T-helper 17 cell (primary cell): ENCODE measurements around the gene GYPE. TPM values are rescaled to one million over a fixed set of nuclear protein-coding genes. Genes with fewer than 3 reads are reported as not detected.
"Not testable (repeated sequence)": the region's sequence is repeated elsewhere in the genome, so short reads cannot be mapped to it uniquely, and the experiment has no call there.

Experiments used
- ATAC-seq: fragments of 150-1000 bp; cut with Tn5 transposase; 2 replicates; pipeline ENCODE4 v1.10.0; 2021; ENCODE audit warnings: mild to moderate bottlenecking, moderate library complexity
- DNase-seq, 3 donors: peaks; one replicate each; pipeline versions ENCODE4 v3.0.0 to v3.0.0-alpha.2; 2020 to 2021
- H3K9me3 ChIP-seq: one replicate; pipeline ENCODE4 v1.7.0; 2013; ENCODE audit warnings: low read length, mild to moderate bottlenecking; ENCODE audit not compliant: control insufficient read depth, poor library complexity, severe bottlenecking
- H3K27ac Mint-ChIP-seq: one replicate; pipeline ENCODE4 v1.8.0; 2022; ENCODE audit warnings: mild to moderate bottlenecking, moderate library complexity, mixed read lengths
- H3K27me3 Mint-ChIP-seq: one replicate; pipeline ENCODE4 v1.8.0; 2022; ENCODE audit warnings: mixed read lengths
- H3K36me3 Mint-ChIP-seq: one replicate; pipeline ENCODE4 v1.8.0; 2022; ENCODE audit warnings: low read depth, mixed read lengths
- H3K4me1 Mint-ChIP-seq: one replicate; pipeline ENCODE4 v1.8.0; 2022; ENCODE audit warnings: mild to moderate bottlenecking, mixed read lengths
- H3K4me3 Mint-ChIP-seq: one replicate; pipeline ENCODE4 v1.8.0; 2022; ENCODE audit warnings: mild to moderate bottlenecking, moderate library complexity, mixed read lengths
- total RNA-seq, 4 donors: library from RNA in 2 of 4; stranded (reverse) in 2 of 4; gene quantifications; one replicate each; pipeline ENCODE4 v1.2.3 and lab custom pipeline; 2022 to 2026

The GYPE gene
- total RNA-seq, 2 donors from 2014 or later: not detected

DNA sequence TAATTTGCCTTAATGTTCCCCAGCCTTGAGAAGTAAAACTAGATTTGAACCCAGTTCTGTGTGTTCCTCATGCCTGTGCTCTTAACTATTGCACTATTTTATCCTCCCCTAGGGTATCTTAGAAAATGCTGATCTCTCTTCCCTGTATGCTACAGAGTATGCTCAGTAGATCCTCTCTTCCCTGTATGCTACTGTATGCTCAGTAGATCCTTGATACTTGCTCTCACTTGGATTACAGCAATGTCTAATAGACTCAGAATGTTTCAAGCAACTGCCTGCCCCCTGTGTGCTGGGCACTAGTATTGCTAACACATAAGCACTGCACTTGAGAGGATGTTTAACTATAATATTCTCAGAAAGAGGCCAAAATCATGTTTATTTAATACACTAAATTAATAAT is 928 bp downstream of the GYPE start:
- H3K36me3 Mint-ChIP-seq, DNase-seq, H3K4me1 Mint-ChIP-seq, H3K4me3 Mint-ChIP-seq, H3K9me3 ChIP-seq, ATAC-seq, H3K27me3 Mint-ChIP-seq, H3K27ac Mint-ChIP-seq: not testable (repeated sequence)

DNA sequence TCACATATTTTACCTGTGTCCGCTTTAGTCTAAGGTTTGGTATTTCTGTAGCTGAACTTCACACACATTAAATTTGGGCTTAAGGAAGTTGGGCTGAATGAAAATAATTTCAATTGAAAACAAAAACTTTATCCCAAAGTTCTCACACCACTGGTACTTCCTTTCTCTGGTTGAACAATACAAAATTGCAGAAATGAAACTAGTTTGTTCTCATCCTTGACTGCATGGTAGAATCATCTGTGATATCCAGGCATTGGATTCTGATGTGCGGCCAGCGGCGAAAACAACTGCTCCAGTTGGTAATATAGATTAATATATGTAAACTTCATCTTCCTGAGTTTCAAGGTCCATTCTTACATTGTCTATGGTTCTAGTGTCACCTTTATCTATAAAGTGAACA is 15.0 kb downstream of the GYPE start:
- H3K4me3 Mint-ChIP-seq, H3K4me1 Mint-ChIP-seq, ATAC-seq, H3K36me3 Mint-ChIP-seq, H3K27ac Mint-ChIP-seq, DNase-seq, H3K9me3 ChIP-seq, H3K27me3 Mint-ChIP-seq: not testable (repeated sequence)

DNA sequence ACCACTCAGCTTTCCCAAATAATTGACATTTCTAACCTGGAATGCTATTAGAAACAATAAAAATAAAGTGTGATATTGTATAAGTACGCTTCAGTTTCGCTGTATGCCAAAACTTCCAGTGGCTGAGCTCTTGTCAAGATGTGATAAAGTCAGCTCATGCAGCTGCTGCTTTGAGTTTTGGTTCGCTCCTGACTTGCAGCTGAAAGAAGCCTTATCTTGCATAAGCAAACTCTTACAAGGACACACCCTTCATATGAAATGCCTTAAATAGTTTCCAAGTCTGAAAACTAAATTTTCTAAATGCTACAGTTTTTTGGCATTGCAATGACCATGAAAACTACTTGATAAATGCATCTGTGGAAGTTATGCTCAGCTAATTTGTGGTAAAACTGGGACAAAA is 17.2 kb downstream of the GYPE start:
- not testable (repeated sequence) for H3K27me3 Mint-ChIP-seq, DNase-seq, H3K36me3 Mint-ChIP-seq, H3K4me1 Mint-ChIP-seq, ATAC-seq, H3K27ac Mint-ChIP-seq, H3K9me3 ChIP-seq, H3K4me3 Mint-ChIP-seq

DNA sequence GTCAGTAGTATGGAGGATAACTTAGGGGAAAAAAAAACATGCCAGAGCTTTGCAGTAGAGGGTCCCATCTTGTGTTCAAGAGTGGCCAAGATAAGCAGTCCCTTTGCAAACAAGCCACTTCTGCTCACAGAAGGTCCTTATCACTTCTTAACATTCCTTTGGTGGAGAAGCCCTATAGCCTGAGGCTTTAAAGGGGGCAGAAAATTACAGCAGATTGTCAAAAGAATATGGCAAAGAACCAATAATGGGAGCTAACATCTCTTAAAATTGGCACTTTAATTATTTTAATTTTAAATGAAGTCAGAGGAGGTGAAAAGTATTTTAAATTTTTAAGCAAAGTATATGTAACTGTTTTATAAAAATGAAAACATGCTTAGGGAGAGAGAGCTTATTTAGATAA is 20.4 kb downstream of the GYPE start:
- H3K9me3 ChIP-seq, H3K27me3 Mint-ChIP-seq, ATAC-seq, H3K4me1 Mint-ChIP-seq, H3K36me3 Mint-ChIP-seq, H3K27ac Mint-ChIP-seq, DNase-seq, H3K4me3 Mint-ChIP-seq: not testable (repeated sequence)

DNA sequence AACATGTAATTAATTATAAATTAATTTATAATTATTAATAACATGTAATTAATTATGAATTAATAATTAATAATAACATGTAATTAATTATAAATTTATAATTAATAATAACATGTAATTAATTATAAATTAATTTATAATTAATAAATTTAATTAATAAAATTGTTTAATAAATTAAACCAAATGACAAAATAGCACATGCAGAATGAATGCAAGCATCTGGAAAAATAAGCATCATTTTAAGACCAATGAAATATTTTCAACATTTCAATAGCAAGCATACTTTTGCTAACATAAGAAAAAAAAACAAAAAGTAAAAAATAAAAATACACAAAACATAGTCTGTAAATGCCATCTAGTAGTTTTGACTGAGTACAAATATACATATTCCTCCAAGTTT is 21.8 kb downstream of the GYPE start:
- no peaks in the 10 kb centered on the region for H3K9me3 ChIP-seq
- Mint-ChIP-seq H3K4me3 (no peak overlapping the region), H3K4me1 (no peaks in the 10 kb centered on the region), H3K27me3 (no peaks in the 10 kb centered on the region), H3K36me3 (no peaks in the 10 kb centered on the region), H3K27ac (no peak overlapping the region)
- ATAC-seq (no peak), DNase-seq (no peak)

DNA sequence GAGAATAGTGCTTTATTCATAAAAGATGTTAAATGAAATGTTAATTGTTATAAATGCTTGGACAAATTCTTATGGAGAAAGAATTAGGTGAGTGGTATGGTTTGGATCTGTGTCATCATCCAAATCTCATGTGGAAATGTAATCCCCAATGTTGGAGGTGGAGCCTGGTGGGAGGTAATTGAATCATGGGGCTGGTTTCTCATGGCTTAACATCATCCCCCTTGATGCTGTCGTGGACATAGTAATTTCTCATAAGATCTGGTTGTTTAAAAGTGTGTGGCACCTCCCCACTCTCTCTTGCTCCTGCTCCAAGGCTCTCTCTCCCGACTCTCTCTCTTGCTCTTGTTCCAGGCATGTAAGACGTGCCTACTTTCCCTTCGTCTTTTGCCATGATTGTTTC is 22.5 kb downstream of the GYPE start:
- no peaks in the 10 kb centered on the region for H3K9me3 ChIP-seq
- Mint-ChIP-seq H3K4me3 (no peak overlapping the region), H3K27me3 (no peaks in the 10 kb centered on the region), H3K27ac (no peak overlapping the region), H3K36me3 (no peaks in the 10 kb centered on the region), H3K4me1 (no peaks in the 10 kb centered on the region)
- no peak for DNase-seq
- no peak for ATAC-seq

DNA sequence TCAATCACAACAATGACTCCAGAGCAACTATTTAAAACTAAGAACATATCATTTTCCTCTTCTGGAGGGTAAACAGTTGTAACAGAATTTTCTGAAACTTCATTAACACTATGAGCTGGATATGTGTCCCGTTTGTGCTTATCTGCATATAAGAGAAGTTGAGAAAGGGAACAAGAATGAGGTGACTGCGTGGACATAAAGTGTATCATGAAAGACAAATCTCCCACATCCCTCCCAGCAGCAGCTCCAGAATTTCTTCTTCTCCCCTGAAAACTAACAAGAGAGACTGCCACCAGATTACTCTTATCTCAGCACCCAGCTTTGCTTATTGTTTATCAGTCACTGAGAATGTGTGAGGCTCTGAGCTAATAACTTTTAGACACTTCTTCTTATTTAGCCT is 25.8 kb downstream of the GYPE start:
- ATAC-seq, H3K27me3 Mint-ChIP-seq, H3K4me1 Mint-ChIP-seq, H3K27ac Mint-ChIP-seq, H3K9me3 ChIP-seq, DNase-seq, H3K36me3 Mint-ChIP-seq, H3K4me3 Mint-ChIP-seq: not testable (repeated sequence)

DNA sequence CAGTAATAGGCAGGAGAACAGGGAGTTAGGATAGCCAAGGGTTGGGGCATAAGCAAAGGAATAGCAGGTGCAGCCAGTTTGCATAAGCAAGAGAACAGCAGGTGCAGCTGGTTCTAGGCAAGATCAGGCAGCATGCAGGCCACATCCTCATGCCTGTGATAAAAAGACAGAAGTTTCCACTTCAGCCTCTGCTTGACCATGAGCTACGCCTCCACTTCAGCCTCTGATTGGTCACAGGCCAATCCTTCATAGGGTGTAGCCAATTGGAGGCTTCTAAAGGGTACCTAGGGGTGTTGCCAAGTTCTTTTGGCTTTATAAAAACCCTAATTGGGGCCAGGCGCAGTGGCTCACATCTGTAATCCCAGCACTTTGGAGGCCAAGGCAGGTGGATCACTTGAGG is 30.0 kb downstream of the GYPE start:
- not testable (repeated sequence) for H3K27me3 Mint-ChIP-seq, DNase-seq, H3K27ac Mint-ChIP-seq, H3K9me3 ChIP-seq, H3K4me1 Mint-ChIP-seq, H3K36me3 Mint-ChIP-seq, H3K4me3 Mint-ChIP-seq, ATAC-seq

DNA sequence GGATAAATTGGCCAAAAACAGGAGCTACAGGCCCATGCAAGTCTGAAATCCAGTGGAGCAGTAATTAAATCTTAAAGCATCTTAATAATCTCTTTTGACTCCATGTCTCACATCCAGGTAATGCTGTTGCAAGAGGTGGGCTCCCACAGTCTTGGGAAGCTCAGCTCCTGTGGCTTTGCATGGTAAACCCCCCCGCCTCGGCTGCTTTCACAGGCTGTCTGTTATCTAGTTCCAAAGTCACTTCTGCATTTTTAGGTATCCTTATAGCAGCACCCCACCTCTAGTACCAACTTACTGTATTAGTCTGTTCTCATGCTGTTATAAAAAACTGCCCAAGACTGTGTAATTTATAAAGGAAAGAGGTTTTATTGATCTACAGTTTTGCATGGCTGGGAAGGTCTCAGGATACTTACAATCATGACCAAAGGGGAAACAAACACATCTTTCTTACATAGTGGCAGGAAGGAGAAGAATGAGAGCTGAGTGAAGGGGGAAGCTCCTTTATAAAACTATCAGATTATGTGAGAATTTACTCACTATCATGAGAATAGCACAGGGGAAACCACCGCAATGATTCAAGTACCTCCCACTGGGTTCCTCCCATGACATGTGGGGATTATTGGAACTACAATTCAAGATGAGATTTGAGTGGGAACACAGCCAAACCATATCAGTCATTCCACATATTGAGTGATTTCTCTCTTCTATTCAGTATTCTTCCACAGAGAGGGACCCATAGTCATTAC is 34.7 kb downstream of the GYPE start:
- not testable (repeated sequence) for ATAC-seq, DNase-seq, H3K4me1 Mint-ChIP-seq, H3K9me3 ChIP-seq, H3K27me3 Mint-ChIP-seq, H3K36me3 Mint-ChIP-seq, H3K4me3 Mint-ChIP-seq, H3K27ac Mint-ChIP-seq

DNA sequence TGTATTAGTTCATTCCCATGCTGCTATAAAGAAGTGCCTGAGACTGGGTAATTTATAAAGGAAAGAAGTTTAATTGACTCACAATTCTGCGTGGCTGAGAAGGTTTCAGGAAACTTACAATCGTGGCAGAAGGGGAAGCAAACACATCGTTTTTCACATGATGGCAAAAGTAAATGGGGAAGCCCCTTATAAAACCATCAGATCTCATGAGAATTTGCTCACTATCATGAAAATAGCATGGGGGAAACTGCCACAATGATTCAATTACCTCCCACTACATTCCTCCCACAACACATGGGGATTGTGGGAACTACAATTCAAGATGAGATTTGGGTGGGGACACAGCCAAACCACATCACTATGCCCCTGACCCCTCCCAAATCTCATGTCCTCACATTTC is 35.4 kb downstream of the GYPE start:
- H3K9me3 ChIP-seq: not testable (repeated sequence)

DNA sequence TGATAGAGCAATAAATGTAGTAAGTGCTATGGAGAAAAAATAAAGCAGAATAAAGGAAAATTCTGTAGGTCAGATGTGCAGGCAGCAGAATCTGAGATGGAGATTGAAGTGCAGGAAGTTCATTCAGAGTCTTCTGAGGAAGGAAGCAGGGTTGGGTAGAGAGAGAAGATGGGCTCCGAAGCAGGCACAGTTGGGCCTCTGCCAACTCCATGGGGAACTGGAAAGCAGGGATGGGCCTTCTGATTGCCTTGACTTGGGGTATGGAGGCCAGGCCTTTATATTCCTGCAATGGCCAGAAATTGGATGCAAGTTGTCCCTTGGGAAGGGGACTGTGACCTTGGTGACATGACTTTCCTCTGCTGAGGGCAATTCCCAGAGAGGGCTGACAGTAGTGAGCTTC is 42.6 kb downstream of the GYPE start:
- H3K4me1 Mint-ChIP-seq, H3K36me3 Mint-ChIP-seq, H3K4me3 Mint-ChIP-seq, H3K27ac Mint-ChIP-seq, ATAC-seq, H3K27me3 Mint-ChIP-seq, H3K9me3 ChIP-seq, DNase-seq: not testable (repeated sequence)

More for the DNA sequence above, 35.4 kb downstream of the GYPE start:
- ATAC-seq, H3K36me3 Mint-ChIP-seq, H3K4me1 Mint-ChIP-seq, DNase-seq, H3K4me3 Mint-ChIP-seq, H3K27ac Mint-ChIP-seq, H3K27me3 Mint-ChIP-seq: not testable (repeated sequence)

DNA sequence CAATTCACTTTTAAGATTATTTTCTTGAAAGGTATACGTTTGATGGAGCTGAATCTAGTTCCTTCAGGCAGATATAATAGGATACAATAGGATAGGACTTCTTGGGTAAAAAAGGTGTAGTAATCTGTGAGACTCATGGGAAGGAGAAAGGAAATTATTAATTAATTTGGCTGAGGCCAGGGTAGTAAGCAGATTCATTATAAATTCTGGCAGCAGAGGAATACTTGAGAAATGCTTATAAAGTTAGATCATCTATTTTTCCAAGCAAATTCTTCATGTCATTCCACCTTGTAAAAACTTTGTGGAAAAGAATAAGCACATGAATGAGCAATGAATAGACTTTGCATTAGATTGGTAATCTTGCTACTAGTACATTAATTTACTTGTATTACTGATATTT is 46.9 kb downstream of the GYPE start:
- ATAC-seq (no peak), DNase-seq (no peak)
- no peaks in the 10 kb centered on the region for H3K9me3 ChIP-seq
- Mint-ChIP-seq H3K4me3 (no peak overlapping the region), H3K4me1 (no peaks in the 10 kb centered on the region), H3K27ac (no peak overlapping the region), H3K27me3 (peaks cover 7% of the 10 kb centered on the region), H3K36me3 (no peaks in the 10 kb centered on the region)

DNA sequence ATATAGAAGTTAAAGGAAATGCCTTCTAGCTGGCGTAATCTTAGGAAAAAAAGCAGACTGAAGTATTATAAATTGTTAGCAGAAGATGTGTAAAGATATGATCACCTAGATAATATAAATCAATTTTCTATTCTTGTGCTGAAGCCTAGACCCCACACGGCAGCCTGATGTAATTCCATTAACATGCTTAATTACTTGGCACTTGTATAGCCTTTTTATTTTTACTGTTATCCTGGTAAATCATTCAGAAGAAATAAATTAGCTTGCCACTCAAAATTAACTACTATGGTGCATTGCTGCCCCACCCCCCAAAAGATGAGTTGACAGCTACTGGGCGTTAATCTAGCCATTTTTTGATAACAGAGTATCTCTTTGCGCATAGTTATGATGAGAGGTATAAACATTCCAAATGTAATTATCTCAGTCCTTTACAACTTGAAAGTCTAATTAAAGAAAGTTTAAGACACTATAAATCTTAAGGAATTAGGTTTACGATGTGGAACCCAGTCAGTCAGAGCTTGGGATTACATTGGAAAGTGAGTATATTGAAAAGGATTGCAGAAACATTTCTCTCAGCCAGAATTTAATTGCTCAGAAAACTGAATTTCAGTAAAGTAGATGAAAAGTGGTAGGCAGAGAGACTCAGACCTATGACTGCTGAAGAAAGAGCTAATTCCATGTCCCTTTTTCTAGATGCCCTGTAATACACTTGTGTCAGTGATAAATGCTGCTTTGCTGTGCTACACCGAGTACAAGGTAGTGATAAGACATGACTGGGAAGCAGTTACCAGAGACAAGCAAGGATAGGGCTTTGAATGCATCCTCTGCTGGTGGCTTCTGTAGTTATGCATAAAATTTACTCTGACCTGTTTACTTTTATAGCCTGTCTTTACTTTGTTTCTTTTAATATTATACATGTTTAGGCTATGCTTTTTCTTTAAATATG is 47.7 kb downstream of the GYPE start:
- H3K36me3 Mint-ChIP-seq, H3K4me1 Mint-ChIP-seq, H3K27me3 Mint-ChIP-seq, ATAC-seq, H3K27ac Mint-ChIP-seq, DNase-seq, H3K4me3 Mint-ChIP-seq, H3K9me3 ChIP-seq: not testable (repeated sequence)
